Measurements from ENCODE around the gene CHN1.

CHN1 gene

DNA sequence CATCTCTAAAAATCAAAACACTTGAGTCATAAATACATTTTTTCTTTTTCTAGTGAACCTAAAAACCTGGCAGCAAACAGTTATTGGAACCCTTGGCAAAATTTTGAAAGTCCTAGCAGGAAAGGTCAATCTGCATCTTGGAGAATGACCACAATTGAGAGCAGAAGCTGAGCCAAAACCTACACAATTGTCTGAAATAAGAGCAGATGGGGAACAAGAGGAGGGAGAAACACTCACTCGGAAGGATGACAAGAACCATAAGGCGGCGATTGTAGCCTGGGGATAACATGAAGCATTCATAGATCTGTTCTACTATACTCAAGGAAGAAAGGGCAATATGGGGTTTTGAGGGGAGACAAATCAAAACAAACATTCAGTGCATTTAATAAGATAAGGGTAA lies 117.0 kb downstream of the CHN1 start:
- DNase-seq: no peak
- H3K27ac Mint-ChIP-seq: no peak overlapping the region
- no peak overlapping the region for H3K4me3 Mint-ChIP-seq
- TF ChIP-seq, protein P1, sequence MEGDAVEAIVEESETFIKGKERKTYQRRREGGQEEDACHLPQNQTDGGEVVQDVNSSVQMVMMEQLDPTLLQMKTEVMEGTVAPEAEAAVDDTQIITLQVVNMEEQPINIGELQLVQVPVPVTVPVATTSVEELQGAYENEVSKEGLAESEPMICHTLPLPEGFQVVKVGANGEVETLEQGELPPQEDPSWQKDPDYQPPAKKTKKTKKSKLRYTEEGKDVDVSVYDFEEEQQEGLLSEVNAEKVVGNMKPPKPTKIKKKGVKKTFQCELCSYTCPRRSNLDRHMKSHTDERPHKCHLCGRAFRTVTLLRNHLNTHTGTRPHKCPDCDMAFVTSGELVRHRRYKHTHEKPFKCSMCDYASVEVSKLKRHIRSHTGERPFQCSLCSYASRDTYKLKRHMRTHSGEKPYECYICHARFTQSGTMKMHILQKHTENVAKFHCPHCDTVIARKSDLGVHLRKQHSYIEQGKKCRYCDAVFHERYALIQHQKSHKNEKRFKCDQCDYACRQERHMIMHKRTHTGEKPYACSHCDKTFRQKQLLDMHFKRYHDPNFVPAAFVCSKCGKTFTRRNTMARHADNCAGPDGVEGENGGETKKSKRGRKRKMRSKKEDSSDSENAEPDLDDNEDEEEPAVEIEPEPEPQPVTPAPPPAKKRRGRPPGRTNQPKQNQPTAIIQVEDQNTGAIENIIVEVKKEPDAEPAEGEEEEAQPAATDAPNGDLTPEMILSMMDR (IDR thresholded peaks at IDR 0.05): no peak
- H3K9me3 Mint-ChIP-seq: peaks cover 4% of the 10 kb centered on the region
- H3K36me3 Mint-ChIP-seq (ENCODE audit: low read depth): peaks cover 61% of the 10 kb centered on the region
- no peaks in the 10 kb centered on the region for H3K27me3 Mint-ChIP-seq (ENCODE audit: low read depth, poor library complexity)
- no peaks in the 10 kb centered on the region for H3K4me1 Mint-ChIP-seq

DNA sequence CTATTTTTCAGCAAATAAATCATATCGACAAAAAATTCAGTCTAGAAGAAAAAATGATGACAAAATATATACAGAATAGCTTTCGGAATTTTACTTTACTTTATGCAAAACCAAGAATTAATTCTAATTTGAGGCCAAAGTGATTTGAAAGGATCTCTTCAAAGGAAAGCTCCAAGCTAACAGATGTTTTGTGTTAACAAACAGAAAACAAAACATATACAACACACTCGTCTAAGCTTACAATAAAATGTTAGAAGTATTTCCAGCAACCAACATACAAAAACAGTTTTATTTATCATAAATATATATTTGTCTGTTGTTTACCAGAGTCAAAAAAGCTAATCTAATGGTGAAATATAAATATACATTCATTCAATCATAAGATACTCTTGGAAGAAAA lies 122.8 kb downstream of the CHN1 start:
- Mint-ChIP-seq H3K4me3 (no peak overlapping the region), H3K36me3 (ENCODE audit: low read depth) (peaks cover 52% of the 10 kb centered on the region), H3K27me3 (ENCODE audit: low read depth, poor library complexity) (no peaks in the 10 kb centered on the region), H3K4me1 (peaks cover 22% of the 10 kb centered on the region), H3K27ac (no peak overlapping the region), H3K9me3 (no peaks in the 10 kb centered on the region)
- no peak for DNase-seq
- TF ChIP-seq, protein P1 (IDR thresholded peaks at IDR 0.05): no peak

DNA sequence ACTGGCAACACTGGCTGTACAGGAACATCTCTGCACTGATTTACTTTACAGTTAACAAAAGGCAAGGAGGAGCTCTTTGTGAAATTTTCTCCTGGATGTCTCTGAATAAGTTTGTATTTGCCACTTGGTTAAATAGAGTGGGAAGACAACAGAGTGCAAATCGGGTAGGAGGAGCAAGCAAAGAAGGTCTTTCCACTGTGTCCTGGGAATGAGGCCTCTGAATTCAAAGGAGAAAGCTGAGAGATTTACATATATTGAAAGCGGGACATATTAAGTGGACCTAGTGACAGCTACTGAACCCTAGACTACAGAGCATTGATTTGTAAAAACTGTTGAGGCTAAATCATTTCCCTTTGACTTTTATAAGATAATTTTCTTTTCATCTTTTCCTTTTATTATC lies 123.5 kb downstream of the CHN1 start:
- TF ChIP-seq, protein P1 (IDR thresholded peaks at IDR 0.05): no peak
- Mint-ChIP-seq H3K9me3 (no peaks in the 10 kb centered on the region), H3K4me1 (peaks cover 22% of the 10 kb centered on the region), H3K4me3 (no peak overlapping the region), H3K27ac (peak overlapping the region; percentile 90), H3K36me3 (ENCODE audit: low read depth) (peaks cover 55% of the 10 kb centered on the region), H3K27me3 (ENCODE audit: low read depth, poor library complexity) (no peaks in the 10 kb centered on the region)
- DNase-seq: no peak

DNA sequence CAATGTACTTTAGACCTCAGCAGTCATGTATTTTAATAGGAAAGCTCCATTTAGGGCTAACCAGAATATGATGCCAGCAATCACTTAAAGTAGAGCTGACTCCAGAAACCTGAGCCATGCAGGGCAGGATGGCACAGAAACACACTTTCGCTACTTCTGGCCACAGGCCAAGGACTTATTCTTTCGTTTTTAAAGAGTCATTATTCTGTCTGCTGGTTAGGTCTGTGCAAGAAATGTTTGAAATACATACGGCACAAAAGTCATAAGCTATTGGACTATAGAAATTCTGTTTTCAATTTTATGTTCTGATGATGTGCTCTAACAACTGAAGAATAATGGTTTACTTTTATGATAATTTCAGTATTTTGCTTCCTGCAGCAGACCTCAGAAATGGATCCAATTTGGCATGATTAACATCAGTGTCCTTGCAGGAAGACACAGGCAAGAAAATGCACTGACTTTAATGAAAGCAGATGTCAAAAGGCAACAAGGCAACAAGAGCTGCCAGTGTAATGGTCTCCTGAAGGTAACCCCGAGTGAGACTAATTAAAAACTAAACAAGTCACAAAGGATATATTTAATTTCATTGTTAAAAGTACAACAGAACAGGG lies 126.5 kb downstream of the CHN1 start:
- peaks cover 22% of the 10 kb centered on the region for H3K4me1 Mint-ChIP-seq
- H3K27me3 Mint-ChIP-seq (ENCODE audit: low read depth, poor library complexity): no peaks in the 10 kb centered on the region
- no peaks in the 10 kb centered on the region for H3K9me3 Mint-ChIP-seq
- TF ChIP-seq, protein P1 (IDR thresholded peaks at IDR 0.05): no peak
- H3K4me3 Mint-ChIP-seq: no peak overlapping the region
- peaks cover 50% of the 10 kb centered on the region for H3K36me3 Mint-ChIP-seq (ENCODE audit: low read depth)
- no peak for DNase-seq
- no peak overlapping the region for H3K27ac Mint-ChIP-seq

DNA sequence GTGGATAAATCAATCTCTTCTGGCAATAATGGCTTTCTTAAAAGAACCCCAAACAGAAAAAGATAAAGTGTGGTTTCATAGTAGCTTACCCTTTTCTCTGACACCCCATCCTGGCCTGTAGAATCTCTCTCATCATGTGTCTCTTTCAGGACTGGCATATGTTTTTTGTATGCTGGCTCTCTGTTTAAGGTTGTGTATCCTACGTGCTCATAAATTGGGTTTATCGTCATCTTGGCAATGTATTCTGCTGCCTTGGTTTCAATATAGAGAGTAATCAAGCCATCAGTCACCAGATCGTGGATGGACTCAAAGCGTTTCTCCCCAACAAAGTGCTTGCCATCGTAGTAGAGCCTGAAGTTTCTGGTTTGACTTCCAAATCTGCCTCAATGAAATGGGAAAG lies 127.4 kb downstream of the CHN1 start:
- peak overlapping the region; percentile 70 for H3K27ac Mint-ChIP-seq
- TF ChIP-seq, protein P1 (IDR thresholded peaks at IDR 0.05): no peak
- H3K4me1 Mint-ChIP-seq: peaks cover 26% of the 10 kb centered on the region
- no peak overlapping the region for H3K4me3 Mint-ChIP-seq
- H3K9me3 Mint-ChIP-seq: no peaks in the 10 kb centered on the region
- no peak for DNase-seq
- H3K36me3 Mint-ChIP-seq (ENCODE audit: low read depth): peaks cover 50% of the 10 kb centered on the region
- no peaks in the 10 kb centered on the region for H3K27me3 Mint-ChIP-seq (ENCODE audit: low read depth, poor library complexity)

DNA sequence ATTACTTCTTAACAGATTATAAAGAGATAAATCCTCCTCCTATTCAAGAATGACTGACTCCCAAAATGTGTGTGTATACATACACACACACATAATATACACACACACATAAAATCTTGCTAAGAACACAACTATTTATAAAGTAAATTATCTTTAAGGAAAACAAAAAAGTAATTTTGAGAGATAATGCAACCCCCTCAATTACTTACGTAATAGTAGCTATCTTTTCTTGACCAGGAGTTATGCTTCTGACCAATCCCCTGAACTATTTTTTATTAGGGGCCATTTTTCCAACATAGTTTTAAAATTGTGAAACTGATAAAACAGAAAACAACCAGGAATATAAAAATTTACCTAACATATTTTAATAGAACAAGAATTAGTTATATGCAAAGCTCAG lies 127.9 kb downstream of the CHN1 start:
- H3K27ac Mint-ChIP-seq: no peak overlapping the region
- TF ChIP-seq, protein P1 (IDR thresholded peaks at IDR 0.05): no peak
- no peak for DNase-seq
- H3K4me1 Mint-ChIP-seq: peaks cover 26% of the 10 kb centered on the region
- no peaks in the 10 kb centered on the region for H3K9me3 Mint-ChIP-seq
- H3K36me3 Mint-ChIP-seq (ENCODE audit: low read depth): peaks cover 52% of the 10 kb centered on the region
- no peak overlapping the region for H3K4me3 Mint-ChIP-seq
- H3K27me3 Mint-ChIP-seq (ENCODE audit: low read depth, poor library complexity): no peaks in the 10 kb centered on the region
